Psoas muscle (tissue), 8 donors: ENCODE data around the gene AKAP9. TPM values are rescaled to one million over a fixed set of nuclear protein-coding genes. Genes with fewer than 3 reads are reported as not detected.
"Not testable (repeated sequence)": the region's sequence is repeated elsewhere in the genome, so short reads cannot be mapped to it uniquely, and the experiment has no call there.

Experiments
- ATAC-seq, 4 donors: fragments of 200-7000 bp; cut with Tn5 transposase; one replicate each; pipeline ENCODE4 v1.9.1; 2020; ENCODE audit warnings: moderate library complexity in 3 of 4, mild to moderate bottlenecking in 2 of 4
- DNase-seq, 2 donors: peaks; one replicate each; pipeline ENCODE4 v3.0.0-alpha.2; 2020
- H3K27ac ChIP-seq: fragments of 200-600 bp; one replicate; pipeline ENCODE4 v1.8.0; 2022
- H3K27me3 ChIP-seq, 3 donors: fragments of 200-600 bp in 1 of 3; one replicate each; pipeline versions ENCODE4 v1.6.1 to v1.8.0; 2013 to 2022; ENCODE audit warnings: low read length in 2 of 3, mild to moderate bottlenecking in 2 of 3, moderate library complexity in 1 of 3; ENCODE audit not compliant: insufficient read depth in 3 of 3
- H3K36me3 ChIP-seq, 2 donors: fragments of 200-600 bp in 1 of 2; one replicate each; pipeline versions ENCODE4 v1.6.1 to v1.8.0; 2013 to 2022; ENCODE audit warnings: low read depth in 1 of 2, mild to moderate bottlenecking in 1 of 2, moderate library complexity in 1 of 2; ENCODE audit not compliant: insufficient read depth in 1 of 2
- H3K4me1 ChIP-seq: fragments of 200-600 bp; one replicate; pipeline ENCODE4 v1.8.0; 2022
- H3K4me3 ChIP-seq: fragments of 200-600 bp; one replicate; pipeline ENCODE4 v1.8.0; 2022; ENCODE audit warnings: mild to moderate bottlenecking
- H3K9me3 ChIP-seq: fragments of 200-600 bp; one replicate; pipeline ENCODE4 v1.8.0; 2022
- WGBS, 3 donors: extraction: QIAGEN DNeasy Blood & Tissue Kit; methylation state at CpG; one replicate each; pipeline versions ENCODE4 v1.1.6 to v1.1.7; 2013; 5-methylcytosine and 5-hydroxymethylcytosine counted together
- intact Hi-C, 2 donors: fragments of 100-400 bp; cut with DNase I; formaldehyde crosslinking; loops; one replicate each; pipeline versions ENCODE4 v1.11.0 to v1.14.2; 2022
- polyA plus RNA-seq, 3 donors: library from polyadenylated mRNA; stranded (reverse); fragments of 200-250 nt; gene quantifications; one replicate each; pipeline ENCODE4 v1.2.3, GENCODE V29; 2013
- total RNA-seq, 4 donors: library from RNA; stranded (reverse); fragmentation: NEBNext Ultra II Directional in 2 of 4; extraction: Animal tissue kit (Norgen Biotek cat#: 25700) in 2 of 4; gene quantifications; one replicate each; pipeline versions ENCODE4 v1.2.1 to v1.2.4, GENCODE V29; 2021 to 2023
- TF ChIP-seq, protein P1 (sequence below): fragments of 200-600 bp; IDR thresholded peaks from one replicate; pipeline ENCODE4 v1.8.0; 2022; ENCODE audit warnings: antibody characterized with exemption
- donor health status: healthy with polysubstance abuse.
- donor health status: DM: no; HTN: no; CAD: no; lungs with moderate emphysema.
- donor health status: Bipolar disorder and iron deficiency.
- donor health status: healthy.
- donor health status: DM: yes; HTN: yes; CAD: no.
- donor health status: DM: no; HTN: no; CAD: no.
- donor health status: DM: no; HTN: no; CAD: no.
- donor health status: DM: yes; HTN: yes; CAD: no.

Gene AKAP9
- total and polyA plus RNA-seq, 7 donors: 6.0 to 44.4 (median 24.6) TPM

- TF ChIP-seq, protein P1, sequence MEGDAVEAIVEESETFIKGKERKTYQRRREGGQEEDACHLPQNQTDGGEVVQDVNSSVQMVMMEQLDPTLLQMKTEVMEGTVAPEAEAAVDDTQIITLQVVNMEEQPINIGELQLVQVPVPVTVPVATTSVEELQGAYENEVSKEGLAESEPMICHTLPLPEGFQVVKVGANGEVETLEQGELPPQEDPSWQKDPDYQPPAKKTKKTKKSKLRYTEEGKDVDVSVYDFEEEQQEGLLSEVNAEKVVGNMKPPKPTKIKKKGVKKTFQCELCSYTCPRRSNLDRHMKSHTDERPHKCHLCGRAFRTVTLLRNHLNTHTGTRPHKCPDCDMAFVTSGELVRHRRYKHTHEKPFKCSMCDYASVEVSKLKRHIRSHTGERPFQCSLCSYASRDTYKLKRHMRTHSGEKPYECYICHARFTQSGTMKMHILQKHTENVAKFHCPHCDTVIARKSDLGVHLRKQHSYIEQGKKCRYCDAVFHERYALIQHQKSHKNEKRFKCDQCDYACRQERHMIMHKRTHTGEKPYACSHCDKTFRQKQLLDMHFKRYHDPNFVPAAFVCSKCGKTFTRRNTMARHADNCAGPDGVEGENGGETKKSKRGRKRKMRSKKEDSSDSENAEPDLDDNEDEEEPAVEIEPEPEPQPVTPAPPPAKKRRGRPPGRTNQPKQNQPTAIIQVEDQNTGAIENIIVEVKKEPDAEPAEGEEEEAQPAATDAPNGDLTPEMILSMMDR: no peak
- DNase-seq (no peak), ATAC-seq (peak; percentile 59 to 91 (median 80))
- no peak overlapping the region for H3K27ac ChIP-seq
- H3K4me1 ChIP-seq: peaks cover 32% of the 10 kb centered on the region
- 11 to 18% (median 12%) methylated on average over 1 of the region's 1 CpG for whole genome bisulfite sequencing, 3 donors
- H3K4me3 ChIP-seq: no peak overlapping the region
- intact Hi-C loops: no loop called here
- H3K9me3 ChIP-seq: no peaks in the 10 kb centered on the region
- no peaks in the 10 kb centered on the region for H3K36me3 ChIP-seq
- no peaks in the 10 kb centered on the region for H3K27me3 ChIP-seq
These were observed 17.2 kb downstream of the AKAP9 start for GRCh38 chr7:91957823-91958222.

DNA sequence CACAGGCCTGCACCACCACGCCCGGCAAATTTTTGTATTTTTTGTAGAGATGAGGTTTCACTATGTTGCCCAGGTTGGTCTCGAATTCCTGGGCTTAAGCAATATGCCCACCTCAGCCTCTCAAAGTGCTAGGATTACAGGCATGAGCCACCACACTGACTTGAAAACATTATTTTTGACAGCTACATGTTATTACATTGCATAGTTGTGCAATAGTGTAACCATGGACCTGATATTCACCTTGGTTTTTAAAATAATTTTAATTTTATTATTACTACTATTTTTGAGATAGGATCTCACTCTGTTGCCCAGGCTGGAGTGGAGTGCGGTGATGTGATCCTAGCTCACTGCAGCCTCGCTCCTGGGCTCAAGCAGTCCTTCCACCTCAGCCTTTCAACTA, 18.4 kb downstream of the AKAP9 start:
- intact Hi-C loops: no loop called here
- TF ChIP-seq, protein P1: no peak
- H3K4me3 ChIP-seq: no peak overlapping the region

DNA sequence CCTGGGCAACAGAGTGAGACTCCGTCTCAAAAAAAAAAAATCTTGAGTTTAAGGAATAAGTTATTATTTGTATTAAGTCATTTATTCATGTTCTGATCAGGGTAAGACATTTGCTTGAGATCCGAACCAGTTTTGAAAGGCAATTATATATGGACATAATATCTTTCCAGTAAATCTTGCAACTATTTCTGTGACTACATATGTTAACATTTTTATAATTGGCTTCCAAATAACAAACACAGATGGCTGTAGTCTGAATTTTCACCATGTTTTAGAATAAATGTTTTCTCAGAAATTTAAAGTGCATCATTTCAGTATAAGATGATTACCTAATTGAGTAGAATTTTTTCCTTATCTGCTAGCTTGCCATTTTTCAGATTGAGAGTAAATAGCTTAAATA, 21.2 kb downstream of the AKAP9 start:
- H3K4me1 ChIP-seq: peaks cover 36% of the 10 kb centered on the region
- no peaks in the 10 kb centered on the region for H3K9me3 ChIP-seq
- no peak overlapping the region for H3K27ac ChIP-seq
- DNase-seq (no peak), ATAC-seq (no peak)
- intact Hi-C loops: no loop called here
- no peaks in the 10 kb centered on the region for H3K27me3 ChIP-seq
- 96 to 98% (median 97%) methylated on average over 2 of the region's 2 CpGs for WGBS, 3 donors
- no peak overlapping the region for H3K4me3 ChIP-seq
- H3K36me3 ChIP-seq: no peaks in the 10 kb centered on the region
- TF ChIP-seq, protein P1: no peak

More for the DNA sequence above, 18.4 kb downstream of the AKAP9 start:
- ATAC-seq: peak in 1 of 4 donors; percentile 25
- WGBS, 3 donors: 54 to 70% (median 70%) methylated on average over 5 of the region's 5 CpGs
- Histone ChIP-seq H3K36me3 (no peaks in the 10 kb centered on the region), H3K4me1 (peaks cover 36% of the 10 kb centered on the region), H3K27ac (no peak overlapping the region), H3K27me3 (no peaks in the 10 kb centered on the region), H3K9me3 (no peaks in the 10 kb centered on the region)
- DNase-seq: no peak

DNA sequence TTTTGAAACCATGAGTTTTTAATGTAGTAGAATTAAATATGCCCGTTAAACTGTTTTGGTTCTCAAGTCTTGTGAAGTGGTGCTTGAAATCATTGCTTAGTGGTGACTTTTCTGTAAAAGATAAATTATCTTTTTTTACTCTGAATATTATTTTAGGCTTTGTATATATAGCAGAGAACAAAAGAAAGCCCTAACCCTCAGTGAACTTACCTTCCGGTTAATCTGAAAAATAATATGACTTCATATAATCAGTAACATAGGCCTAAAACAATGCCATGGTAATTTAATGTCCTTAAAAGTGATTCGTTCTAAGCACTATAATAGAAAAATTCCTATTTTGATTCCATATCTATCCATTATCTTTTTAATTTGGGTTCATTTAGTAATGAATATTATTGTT, 21.8 kb downstream of the AKAP9 start:
- intact Hi-C loops: no loop called here
- WGBS, 3 donors: 73 to 90% (median 74%) methylated on average over 3 of the region's 3 CpGs
- no peak overlapping the region for H3K4me3 ChIP-seq
- H3K4me1 ChIP-seq: peaks cover 33% of the 10 kb centered on the region
- TF ChIP-seq, protein P1: no peak
- H3K27me3 ChIP-seq: no peaks in the 10 kb centered on the region
- H3K36me3 ChIP-seq: no peaks in the 10 kb centered on the region
- no peak overlapping the region for H3K27ac ChIP-seq
- no peak for DNase-seq
- H3K9me3 ChIP-seq: no peaks in the 10 kb centered on the region
- ATAC-seq: no peak

DNA sequence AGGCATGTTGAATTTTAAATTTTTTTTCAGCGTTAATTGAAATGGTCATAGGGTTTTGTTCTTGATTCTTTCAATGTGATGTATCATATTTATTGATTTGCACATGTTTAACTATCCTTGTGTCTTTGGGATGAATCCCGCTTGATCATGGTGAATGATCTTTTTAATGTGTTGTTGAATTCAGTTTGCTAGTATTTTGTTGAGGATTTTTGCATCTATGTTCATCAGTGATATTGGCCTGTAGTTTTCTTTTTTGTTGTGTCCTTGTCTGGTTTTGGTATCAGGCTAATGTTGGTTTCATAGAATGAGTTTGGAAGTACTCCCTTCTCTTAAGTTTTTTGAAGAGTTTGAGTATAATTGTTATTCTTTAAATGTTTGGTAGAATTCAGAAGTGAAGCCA, 26.9 kb downstream of the AKAP9 start:
- H3K27me3 ChIP-seq, H3K9me3 ChIP-seq, H3K27ac ChIP-seq, ATAC-seq, H3K36me3 ChIP-seq, H3K4me3 ChIP-seq, intact Hi-C loops, DNase-seq: not testable (repeated sequence)
- peaks cover 18% of the 10 kb centered on the region for H3K4me1 ChIP-seq
- WGBS, 3 donors: 96 to 100% (median 97%) methylated on average over 2 of the region's 2 CpGs
